Measurements from ENCODE around the gene FSIP1.
"Not testable (repeated sequence)": the region's sequence is repeated elsewhere in the genome, so short reads cannot be mapped to it uniquely, and the experiment has no call there.

FSIP1 gene

GRCh38 chr15:39782441-39783138, at the start of gene FSIP1:
Gene FSIP1, minus strand, starts transcription at chr15:39782841. Its CDS starts 6,317 bp downstream, at chr15:39776524.
- peak; percentile 97 for DNase-seq

GRCh38 chr15:39830166-39830565, 47.5 kb upstream of the FSIP1 start:
- DNase-seq = no peak

GRCh38 chr15:39828374-39828931, 45.8 kb upstream of the FSIP1 start:
- no peak for DNase-seq

- DNase-seq = no peak
Observed at GRCh38 chr15:39826975-39827374, 44.3 kb upstream of the FSIP1 start.

DNA sequence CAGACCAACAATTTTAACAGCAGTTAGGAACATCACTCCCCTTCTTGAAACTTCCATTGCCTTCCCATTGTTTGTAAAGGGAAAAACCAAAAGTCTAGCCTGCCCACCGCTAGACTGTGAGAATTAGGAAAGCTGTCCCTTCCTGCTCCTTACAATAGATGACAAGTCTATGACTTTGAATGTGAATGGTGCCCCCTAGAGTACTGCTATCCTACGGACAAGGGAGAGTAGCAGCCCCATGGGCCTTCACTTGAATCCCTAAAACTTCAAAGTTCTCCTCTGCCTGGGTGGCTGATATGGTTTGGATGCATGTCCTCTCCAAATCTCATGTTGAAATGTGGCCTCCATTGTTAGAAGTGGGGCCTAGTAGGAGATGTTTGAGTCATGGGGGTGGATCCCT, 41.0 kb upstream of the FSIP1 start:
- no peak for DNase-seq

- DNase-seq = no peak
Observed at GRCh38 chr15:39820050-39820602, 37.5 kb upstream of the FSIP1 start.

DNA sequence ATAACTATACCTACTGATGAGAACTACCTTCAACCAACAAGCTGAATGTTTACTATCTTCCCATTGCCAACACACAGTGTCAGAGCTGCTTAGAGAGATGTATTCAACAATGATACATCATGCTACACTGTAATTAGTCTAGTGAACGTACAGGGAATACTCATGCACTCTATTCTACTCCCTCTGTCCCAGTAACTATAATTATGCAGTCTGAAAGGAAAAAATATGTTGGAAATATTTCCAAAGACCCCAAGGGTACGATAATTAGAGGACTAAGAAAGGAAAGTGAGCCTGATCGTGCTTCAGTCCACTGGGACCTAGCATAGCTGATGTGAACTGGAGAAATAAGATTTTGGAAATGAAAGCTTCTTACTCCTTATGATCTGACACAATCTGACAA, 36.9 kb upstream of the FSIP1 start:
- DNase-seq = no peak

DNA sequence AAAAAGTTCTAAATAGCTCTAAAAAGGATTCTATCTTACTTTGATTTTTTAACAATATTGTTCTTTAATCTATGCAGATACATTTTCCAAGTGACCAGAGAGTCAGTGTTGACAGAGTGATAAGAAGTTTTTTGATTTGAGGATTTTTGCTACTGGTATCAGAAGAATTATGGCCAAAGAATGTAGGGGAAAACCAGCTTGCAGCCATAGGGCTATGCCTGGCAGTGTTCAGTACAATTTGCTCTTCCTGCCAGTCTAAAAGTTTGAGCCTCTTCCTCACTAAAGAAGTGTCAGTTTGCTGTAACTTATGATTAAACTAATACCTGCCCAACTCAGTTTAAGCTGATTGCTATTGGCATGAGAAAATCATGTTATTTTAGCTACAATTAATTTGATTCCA, 35.3 kb upstream of the FSIP1 start:
- DNase-seq = no peak

GRCh38 chr15:39814489-39814888, 31.8 kb upstream of the FSIP1 start:
- no peak for DNase-seq

DNA sequence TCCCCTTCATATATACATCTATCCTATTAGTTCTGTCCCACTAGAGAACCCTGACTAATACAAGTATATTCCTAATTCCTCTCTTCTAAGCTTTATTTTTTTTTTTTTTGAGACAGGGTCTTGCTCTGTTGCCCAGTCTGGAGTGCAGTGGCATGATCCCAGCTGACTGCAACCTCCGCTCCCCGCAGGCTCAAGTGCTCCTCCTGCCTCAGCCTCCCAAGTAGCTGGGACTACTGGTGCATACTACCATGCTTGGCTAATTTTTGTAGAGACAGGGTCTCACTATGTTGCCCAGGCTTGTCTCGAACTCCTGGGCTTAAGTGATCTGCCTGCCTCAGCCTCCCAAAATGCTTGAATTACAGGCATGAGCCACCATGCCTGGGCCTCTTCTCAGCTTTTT, 30.0 kb upstream of the FSIP1 start:
- DNase-seq = not testable (repeated sequence)

DNA sequence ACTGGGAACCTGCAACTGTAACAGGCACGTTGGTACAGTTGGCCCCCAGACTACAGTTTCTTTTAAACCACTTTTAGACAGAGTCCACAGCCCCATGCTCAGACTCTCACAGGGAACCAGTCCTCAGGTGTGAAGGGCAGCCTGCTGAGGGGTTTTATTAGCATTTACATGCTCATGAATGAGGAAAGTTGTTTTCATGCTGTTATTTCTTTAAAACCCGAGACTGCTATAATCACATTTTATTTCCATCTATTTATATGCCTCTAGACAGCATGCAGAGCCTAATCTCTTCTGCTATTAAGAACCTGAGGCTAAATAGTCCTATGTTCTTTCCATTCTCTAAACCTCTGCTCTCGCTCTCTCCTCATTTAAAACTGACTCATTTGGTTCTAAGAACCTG, 26.3 kb upstream of the FSIP1 start:
- DNase-seq = no peak

DNA sequence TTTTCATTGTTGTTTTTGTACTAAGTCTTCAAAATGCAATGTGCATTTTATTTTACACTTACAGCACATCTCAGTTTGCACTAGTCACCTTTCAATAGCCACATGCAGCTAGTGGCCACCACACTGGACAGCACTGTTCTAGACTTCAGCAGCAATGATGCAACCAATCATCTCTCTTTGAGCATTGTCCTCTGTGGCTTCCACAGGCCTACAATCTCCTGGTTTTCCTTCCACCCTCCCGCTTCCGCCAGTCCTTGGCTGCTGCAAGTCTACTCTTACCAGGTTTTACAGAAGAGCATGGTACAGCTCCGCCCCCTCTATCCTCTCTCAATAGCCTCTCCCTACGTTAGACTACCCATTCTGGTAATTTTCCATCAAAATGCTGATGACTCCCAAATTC, 25.1 kb upstream of the FSIP1 start:
- no peak for DNase-seq

DNA sequence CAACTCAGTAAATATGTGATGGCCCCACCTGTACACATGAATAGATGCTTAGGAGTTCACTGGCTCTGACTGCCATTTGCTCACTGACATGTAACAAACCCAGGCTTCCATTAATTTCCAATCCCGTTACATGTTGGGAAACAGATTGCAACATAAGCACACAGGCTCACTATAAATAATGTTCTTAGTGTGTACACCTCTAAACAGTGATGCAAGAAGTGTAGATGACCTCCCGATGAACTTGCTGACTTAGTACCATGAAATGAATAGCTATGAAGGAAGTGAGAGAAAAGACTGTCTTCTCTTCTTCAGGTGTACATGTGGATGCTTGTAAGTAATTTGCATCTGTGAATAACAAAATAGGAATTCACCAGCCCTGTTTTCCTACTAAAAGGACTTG, 21.4 kb upstream of the FSIP1 start:
- peak; percentile 21 for DNase-seq

- DNase-seq = peak; percentile 37
Observed at GRCh38 chr15:39803016-39803415, 20.4 kb upstream of the FSIP1 start.

DNA sequence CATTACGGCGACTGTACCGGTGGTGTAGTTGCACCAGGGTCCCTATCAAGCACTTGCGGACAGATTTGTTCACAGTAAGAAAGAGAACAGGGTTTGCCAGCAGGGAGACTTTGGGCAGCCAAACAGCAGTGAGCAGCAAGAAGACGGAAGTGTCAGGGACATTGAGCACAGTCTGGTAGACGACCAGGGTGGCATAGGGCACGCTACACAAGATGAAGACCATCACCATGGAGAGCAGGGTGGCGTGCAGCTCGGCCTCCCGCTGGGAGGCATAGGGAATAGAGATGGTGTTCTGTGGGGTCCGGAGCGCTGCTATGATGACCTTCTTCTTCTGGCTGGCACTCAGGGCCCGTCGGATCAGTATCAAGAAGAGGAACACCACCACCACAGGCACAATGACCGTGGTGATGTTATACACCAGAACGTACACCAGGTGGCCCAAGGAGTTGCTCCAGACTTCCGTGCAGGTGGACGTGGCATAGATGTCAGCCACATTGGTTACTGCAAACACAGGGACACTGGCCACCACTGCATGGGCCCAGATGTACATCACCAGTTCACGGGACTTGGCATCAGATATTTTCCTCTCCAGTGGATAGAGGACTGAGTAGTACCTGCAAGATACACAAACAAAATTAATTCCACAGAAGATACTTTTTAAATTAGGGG, 19.1 kb upstream of the FSIP1 start:
- DNase-seq = peak; percentile 43

DNA sequence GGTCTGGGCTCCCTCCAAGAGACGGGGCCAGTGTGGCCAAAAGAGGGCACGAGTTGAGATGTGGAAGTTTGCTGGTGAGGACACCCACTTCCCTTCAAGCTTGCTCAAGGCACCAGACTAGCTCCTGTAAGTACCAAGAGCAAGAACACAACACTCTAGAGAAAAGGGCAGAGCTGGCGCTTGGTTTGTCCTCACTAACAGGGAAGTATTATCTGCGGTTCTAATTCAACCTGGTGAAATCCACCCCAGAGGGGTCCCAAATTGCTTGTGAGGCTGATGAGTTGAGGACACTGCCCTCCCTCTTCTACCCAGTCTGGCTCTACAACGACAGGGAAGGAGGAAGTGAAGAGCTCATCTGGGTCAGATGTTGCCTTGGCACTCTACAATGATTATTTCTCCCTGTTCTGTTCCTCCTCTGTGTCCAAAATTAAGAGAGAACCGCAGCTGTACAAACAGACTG, 16.9 kb upstream of the FSIP1 start:
- DNase-seq = no peak

DNA sequence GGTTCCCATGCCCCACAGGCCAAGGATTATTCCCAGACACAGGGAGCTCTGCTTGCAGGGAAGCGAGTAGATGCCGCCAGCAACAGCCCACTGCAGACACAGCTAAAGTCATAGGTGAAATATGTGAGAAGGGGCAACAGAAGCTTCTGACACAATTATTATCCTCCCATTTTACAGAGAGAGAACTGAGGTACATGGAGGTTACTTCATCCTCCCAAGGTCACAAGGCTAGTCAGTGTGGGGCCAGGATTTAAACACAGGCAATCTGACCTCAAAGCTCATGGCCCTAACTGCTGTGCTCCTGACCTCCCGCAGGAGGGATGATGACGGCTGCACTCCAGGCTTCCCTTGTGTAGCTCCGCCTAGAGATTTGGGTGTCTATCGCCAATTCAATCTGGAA, 15.7 kb upstream of the FSIP1 start:
- no peak for DNase-seq

DNA sequence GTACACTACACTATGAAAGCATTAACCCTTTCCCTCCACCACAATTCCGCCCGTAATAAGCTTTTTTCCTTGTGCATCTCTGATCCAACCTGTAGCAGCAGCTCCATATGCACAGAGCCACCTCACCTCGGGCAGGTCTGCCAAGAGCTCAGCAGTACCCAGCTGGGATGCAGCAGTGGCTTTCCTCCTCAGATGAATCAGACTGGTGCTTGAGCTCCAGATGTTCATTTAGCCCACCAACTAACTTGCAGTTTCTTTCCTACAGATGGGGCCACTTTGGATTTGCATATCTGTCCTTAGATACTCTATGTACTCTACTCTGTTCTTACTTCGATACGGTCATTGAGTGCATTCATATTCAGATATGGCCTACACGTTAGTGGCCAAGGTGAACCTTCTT, 14.8 kb upstream of the FSIP1 start:
- DNase-seq = no peak

- no peak for DNase-seq
Observed at GRCh38 chr15:39796601-39797000, 14.0 kb upstream of the FSIP1 start.

GRCh38 chr15:39795486-39795885, 12.8 kb upstream of the FSIP1 start:
- DNase-seq = no peak

- no peak for DNase-seq
Observed at GRCh38 chr15:39794954-39795353, 12.3 kb upstream of the FSIP1 start.

GRCh38 chr15:39793923-39794322, 11.3 kb upstream of the FSIP1 start:
- no peak for DNase-seq

- peak; percentile 28 for DNase-seq
Observed at GRCh38 chr15:39792844-39793335, 10.2 kb upstream of the FSIP1 start.

Data from OCI-M1 (cell line).